GM18505 (cell line): ENCODE measurements around the gene AIG1.
"Not testable (repeated sequence)": the region's sequence is repeated elsewhere in the genome, so short reads cannot be mapped to it uniquely, and the experiment has no call there.

Experiments used
- ATAC-seq: cut with Tn5 transposase; IDR thresholded peaks from one replicate; pipeline ENCODE4 v1.9.1; 2021; ENCODE audit not compliant: unreplicated experiment
- POLR2A ChIP-seq: IDR thresholded peaks from 4 replicates; pipeline ENCODE4 v1.6.1; 2011; ENCODE audit warnings: borderline replicate concordance; ENCODE audit not compliant: insufficient read depth, insufficient read length; ENCODE audit errors: extremely low read depth

Gene AIG1

DNA sequence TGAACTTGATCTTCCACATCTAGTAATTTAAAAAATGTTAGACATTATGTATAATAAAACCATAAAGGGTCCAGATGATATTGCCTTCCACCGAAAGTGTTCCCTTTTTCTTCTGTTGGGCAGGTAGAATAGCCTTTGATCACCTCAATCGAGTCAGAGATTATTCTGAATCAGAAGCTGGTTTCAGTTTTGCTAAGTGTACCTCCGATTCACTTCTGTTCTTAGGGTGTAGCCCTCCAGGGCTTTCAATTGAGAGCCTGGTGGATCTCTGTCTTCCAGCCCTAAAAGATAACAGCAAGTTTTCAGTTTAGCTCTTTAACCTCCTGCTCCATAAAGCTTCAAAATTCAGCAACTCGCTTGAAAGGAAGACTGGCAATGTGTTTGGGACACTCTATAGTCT, 21.1 kb upstream of the AIG1 start:
- no peak for TF ChIP-seq POLR2A
- no peak for ATAC-seq

DNA sequence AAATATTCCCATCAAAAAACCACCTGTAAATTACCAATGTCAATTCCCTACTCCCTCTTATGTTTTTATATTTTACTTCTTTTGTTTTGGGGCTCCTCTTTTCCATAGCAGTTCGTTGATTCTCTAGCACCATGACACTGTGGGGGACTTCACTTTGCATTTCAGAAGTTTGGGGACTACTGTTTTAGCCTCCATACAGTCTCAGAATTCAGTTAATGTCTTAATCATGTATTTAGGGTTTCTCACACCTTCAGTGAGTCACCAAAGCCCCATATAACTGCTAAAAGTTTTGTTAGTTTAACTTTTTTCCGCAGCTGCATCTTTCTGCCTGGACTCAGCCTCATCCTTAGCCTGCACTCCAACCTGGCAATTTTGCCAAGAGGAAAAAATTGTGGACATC, 20.7 kb upstream of the AIG1 start:
- ATAC-seq, result no peak
- TF ChIP-seq POLR2A, result no peak

DNA sequence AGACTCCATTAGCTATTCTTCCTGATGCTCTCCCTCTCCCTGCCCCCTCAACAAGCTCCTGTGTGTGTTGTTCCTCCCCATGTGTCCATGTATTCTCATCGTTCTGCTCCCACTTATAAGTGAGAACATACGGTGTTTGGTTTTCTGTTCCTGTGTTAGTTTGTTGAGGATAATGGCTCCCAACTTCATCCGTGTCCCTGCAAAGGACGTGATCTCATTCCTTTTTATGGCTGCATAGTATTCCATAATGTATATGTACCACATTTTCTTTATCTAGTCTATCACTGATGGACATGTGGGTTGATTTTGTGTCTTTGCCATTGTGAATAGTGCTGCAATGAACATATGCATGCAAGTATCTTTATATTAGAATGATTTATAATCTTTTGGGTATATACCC, 16.3 kb upstream of the AIG1 start:
- ATAC-seq, result not testable (repeated sequence)

DNA sequence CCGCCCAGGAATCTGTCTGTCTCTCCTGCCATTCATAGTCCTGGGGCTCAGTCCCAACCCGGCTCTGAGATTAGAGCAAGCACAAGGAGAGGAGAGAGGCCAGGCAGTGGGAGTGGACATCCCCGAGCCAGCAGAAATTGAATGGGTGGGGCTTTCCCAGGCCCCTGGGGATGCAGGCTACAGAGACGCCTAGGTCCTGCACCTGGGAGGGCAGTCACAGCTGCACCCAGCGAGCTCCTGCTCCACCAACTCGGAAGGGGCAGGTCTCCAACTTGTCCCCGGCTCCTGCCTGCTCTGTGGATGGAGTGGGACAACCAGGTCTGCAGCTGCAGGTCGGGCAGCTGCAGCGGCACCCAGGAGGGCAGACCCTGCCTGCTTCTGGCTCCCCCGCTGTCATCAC, 11.1 kb upstream of the AIG1 start:
- TF ChIP-seq POLR2A, result no peak
- ATAC-seq, result no peak

DNA sequence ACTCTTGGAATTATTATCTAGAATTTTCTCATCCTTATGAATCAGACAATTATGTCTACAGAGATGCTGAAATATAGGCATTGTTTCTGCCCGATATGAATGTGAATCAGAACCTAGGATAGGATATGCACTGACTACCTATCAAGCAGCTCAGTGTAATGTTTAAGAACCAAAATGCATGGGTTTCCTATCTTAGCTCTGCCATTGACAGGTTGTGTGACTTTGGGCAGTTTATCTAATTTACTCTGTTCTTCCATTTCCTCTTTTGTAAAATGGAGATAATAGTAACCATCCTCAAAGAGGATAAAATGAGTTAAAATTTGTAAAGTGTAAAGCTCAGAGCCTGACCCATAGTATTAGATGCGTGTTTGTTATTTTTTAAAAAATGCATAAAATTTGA, 10.2 kb upstream of the AIG1 start:
- no peak for ATAC-seq

DNA sequence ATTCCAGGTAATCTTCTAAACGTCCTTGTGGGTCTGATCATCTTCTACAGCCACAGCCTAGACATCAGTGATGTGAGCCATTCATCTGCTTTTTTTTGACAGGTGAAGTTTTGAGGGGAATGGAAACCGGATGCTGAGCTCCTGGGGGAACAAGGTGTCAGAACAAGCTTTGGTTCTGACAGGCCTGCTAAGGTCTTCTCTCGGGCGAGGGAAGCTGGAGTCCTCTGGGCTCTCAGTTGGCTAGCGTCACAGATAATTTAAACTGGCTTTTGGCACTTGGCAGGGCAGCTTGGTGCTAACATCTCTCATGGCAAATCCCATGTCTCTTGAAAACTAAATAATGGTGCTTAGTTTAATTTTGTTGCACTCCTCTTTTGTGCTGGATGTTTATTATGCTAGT, 8.4 kb upstream of the AIG1 start:
- no peak for ATAC-seq
- TF ChIP-seq POLR2A, result no peak

More for the DNA sequence above, 10.2 kb upstream of the AIG1 start:
- TF ChIP-seq POLR2A, result no peak

DNA sequence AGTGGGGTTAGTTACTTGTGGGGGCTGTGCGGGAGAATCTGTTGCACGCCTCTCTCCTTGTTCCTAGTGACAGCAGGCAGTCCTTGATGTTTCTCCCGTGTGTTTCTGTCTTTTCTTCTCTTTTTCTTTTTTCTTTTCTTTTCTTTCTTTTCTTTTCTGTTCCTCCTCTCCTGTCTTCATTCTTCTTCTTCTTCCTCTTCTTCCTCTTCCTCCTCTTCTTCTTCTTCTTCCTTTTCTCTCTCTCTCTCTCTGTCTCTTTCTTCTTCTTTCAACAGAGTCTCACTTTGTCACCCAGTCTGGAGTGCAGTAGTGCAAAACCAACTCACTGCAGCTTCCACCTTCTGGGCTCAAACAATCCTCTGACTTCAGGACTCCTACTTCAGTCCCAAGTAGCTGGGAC, 6.8 kb upstream of the AIG1 start:
- no peak for TF ChIP-seq POLR2A
- ATAC-seq, result no peak

DNA sequence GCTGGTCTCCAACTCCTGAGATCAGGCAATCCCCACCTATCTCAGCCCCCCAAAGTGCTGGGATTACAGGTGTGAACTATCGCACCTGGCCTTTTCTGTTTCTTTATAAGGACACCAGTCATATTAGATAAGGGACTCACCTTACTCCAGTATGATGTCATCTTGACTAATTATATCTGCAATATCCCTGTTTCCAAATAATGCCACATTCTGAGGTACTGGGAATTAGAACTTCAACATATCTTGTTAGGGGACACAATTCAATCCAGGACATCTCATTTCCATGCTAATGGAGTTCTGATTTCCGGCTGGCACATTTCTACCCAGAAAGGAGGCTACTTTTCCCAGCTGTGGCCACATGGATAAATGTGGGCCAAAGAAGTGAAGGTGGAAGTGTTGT, 6.4 kb upstream of the AIG1 start:
- ATAC-seq, result no peak
- no peak for TF ChIP-seq POLR2A

DNA sequence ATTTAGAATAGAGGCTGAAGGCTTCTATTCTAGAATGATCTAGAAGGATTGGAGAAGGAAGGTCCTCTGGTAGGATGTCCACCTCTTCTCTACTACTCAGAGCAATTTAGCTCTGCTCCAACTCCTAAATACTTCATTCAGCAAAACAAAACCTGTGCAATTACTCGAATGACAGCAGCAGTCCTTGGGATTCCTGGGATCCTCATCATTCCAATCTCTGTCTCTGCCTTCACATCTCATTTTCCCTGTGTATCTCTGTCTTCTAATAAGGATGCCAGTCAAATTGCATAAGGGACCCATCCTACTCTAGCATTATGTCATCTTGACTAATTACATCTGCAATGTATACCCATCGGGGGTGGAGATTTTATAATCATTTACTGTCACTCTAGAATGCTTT, 5.5 kb upstream of the AIG1 start:
- no peak for TF ChIP-seq POLR2A
- no peak for ATAC-seq

DNA sequence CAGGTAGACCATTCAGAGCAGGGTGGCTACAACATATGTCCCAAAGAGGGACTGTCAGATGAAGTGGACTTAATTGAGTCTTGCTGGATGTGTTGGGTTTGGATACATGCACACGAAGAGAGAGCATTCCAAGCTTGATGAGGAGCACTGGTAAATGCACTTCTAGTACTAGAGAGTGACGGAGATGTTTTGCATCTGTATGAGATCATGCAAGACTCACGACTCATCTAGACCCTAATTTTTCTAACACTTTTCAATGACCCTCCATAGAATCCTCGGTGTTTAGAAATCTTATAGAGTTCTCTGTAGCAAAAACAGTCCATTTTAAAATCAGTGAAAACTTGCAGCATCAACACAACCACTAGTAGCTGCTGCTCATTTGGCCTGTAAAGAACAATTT, 4.8 kb upstream of the AIG1 start:
- TF ChIP-seq POLR2A, result no peak
- no peak for ATAC-seq

DNA sequence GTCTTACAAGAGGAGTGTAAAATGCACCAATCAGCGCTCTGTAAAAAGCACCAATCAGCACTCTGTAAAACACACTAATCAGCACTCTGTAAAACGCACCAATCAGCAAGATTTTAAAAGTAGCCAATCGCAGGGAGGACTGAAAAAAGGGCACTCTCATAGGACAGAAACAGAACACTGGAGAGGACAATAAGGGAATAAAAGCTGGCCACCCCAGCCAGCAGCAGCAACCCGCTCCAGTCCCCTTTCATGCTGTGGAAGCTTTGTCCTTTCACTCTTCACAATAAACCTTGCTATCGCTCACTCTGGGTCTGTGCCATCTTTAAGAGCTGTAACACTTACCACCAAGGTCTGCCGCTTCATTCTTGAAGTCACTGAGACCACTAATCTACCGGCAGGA, 1.7 kb upstream of the AIG1 start:
- ATAC-seq, result no peak
- no peak for TF ChIP-seq POLR2A

DNA sequence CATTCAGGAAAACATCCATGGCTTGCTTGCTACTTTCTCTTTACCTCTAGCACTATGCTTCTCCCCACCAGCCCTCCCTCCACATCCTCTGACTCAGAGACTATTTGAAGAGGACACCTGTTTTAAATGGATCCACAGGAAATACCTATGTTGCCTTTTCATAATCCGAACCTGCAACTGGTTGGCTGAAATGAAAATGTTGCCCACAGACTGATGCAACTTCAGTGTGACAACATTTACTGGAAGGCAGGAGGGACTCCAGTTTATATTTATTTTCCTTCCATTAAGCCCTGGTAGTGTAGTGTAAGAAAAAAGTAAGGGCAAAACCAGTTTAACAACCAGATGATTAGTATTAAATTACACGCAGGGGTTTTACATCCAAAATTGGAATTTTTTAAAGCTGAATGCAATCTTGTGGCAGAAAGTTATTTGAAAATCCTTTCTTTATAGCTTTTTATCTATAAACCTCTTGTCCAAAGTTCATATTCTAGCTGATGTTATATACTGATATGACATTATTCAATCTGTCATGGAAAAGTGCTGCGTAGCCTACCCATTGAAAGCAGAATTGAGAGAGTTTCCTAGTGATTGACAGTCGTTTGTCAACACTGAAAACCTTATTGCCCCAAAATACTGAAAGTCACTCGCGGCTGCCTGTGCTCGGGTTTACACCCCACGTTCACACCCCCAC, 881 bp upstream of the AIG1 start:
- no peak for ATAC-seq
- no peak for TF ChIP-seq POLR2A

DNA sequence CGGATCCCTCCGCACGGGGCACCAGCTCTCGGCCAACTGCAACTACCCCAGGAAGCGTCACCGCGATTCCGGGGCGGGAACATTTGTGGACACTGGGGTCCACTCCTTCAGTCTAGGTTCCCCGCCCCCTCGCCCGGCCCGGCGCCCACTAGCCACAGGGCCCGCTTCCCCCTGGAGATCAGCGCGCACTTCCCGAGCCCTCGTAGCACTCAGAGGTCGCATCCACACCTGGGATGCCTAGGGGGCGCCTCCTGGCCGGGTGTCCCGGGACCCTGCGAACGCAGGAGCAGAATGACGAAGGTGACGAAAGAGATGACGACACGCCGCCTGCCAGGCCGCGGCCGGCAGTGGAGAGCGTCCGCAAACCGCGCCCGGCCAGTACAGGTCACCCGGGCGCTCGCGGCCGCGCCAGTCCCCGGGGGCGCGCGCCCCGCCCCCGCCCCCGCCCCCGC, 309 bp upstream of the AIG1 start:
- peak; percentile 26 for TF ChIP-seq POLR2A
- ATAC-seq, result peak; percentile 64

DNA sequence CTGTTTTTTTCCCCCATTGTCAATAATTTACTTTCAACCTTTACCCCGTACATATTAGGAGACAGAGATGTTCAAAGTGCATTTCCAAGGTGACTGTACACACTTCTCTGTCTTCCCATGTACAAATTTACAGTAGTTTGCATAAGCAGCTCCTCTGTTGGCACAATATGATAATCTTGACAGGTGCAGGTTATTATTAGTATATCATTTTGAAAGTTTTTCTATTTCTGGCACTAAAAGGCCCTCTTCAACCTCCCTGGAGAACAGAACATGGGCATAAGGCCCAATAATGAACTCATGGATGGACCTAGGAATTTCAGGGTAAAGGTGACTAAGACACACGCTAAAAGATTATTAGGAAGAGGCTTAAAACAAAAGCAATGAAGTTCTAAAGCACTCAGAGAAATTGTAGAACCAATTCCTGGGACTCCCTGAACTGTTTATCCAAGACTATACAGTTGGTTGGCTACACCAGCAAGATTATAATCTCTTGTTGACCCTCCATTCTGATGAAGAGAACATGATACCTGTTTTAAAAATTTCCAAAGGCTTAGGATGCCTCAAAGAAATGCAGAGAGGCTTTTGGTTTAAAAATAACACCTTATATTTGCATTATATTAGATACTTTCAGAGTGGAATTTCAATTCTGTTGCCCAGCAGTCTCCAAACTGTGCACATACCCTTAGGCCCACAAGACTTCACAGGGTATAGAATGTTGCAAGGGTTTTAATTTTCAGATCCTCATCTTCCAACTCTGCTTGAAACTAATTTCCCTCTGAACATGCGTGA, 1.1 kb downstream of the AIG1 start:
- TF ChIP-seq POLR2A, result no peak
- ATAC-seq, result no peak
